Measurements from ENCODE around the gene MTSS2. TPM values are rescaled to one million over a fixed set of nuclear protein-coding genes. Genes with fewer than 3 reads are reported as not detected.

Gene MTSS2
- total and polyA plus RNA-seq, 2 donors from 2014 or later: 19.2 to 33.0 TPM

DNA sequence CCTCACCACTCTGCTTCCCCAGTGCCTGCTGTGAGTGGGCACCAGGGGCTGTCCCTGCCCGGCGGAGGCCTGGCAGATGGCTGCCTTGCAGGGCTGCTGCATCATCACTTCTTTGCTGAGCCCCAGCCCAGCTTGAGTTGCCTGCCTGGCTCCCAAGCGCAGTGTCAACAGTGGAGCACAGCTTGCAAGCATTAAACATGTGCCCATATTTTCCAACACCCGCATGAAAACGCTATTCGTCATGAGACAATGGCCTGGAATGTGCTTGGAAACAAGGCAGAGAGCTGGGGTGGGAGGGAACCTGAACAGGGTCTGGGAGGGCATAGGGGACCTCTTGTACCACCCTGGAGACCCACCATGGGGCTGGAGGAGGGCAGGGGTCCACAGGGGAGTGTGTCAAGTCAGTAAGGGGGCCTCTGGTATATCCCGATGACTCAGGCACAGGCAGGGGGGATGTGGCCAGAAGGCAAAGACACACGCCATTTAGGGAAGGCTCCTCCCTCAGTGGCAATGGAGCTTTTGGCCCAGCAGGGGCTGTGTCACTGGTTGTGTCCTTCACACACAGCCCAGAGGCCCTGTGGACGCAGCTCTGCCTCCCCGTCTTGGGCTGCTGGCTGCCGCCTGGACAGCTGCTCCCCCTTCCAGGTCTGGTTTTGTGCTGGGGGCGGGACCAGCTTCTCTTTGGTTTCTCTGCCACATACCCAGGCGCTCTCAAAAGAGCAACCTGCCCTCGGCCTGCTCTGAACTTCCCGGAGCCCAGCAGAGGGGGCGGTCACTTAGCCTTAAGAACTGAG is 17.4 kb upstream of the MTSS2 start:
- DNase-seq: peak in 3 of 5 donors; percentile 56 to 75 (median 67)
- Histone ChIP-seq H3K9me3 (ENCODE audit: control insufficient read depth in 2 of 3, insufficient read depth in 1 of 3, low read length in 3 of 3) (no peaks in the 10 kb centered on the region), H3K27ac (ENCODE audit: low read depth in 2 of 2, low read length in 2 of 2) (peak overlapping the region; percentile 35 to 59), H3K4me1 (ENCODE audit: control insufficient read depth in 2 of 3, insufficient read depth in 2 of 3, low read depth in 1 of 3, low read length in 3 of 3) (peaks cover 5 to 53% (median 36%) of the 10 kb centered on the region in 3 donors), H3K9ac (ENCODE audit: low read length in 3 of 3) (peak overlapping the region in 1 of 3 donors; percentile 40), H3K27me3 (ENCODE audit: control insufficient read depth, insufficient read depth, low read length) (no peaks in the 10 kb centered on the region), H3K4me3 (ENCODE audit: low read length in 3 of 3) (no peak overlapping the region), H3K36me3 (ENCODE audit: control insufficient read depth in 2 of 3, insufficient read depth in 3 of 3, low read length in 3 of 3) (no peaks in the 10 kb centered on the region)
- FAIRE-seq: no peak
- intact Hi-C loops (cut with DNase I): no loop called here
- TF ChIP-seq, protein P1, sequence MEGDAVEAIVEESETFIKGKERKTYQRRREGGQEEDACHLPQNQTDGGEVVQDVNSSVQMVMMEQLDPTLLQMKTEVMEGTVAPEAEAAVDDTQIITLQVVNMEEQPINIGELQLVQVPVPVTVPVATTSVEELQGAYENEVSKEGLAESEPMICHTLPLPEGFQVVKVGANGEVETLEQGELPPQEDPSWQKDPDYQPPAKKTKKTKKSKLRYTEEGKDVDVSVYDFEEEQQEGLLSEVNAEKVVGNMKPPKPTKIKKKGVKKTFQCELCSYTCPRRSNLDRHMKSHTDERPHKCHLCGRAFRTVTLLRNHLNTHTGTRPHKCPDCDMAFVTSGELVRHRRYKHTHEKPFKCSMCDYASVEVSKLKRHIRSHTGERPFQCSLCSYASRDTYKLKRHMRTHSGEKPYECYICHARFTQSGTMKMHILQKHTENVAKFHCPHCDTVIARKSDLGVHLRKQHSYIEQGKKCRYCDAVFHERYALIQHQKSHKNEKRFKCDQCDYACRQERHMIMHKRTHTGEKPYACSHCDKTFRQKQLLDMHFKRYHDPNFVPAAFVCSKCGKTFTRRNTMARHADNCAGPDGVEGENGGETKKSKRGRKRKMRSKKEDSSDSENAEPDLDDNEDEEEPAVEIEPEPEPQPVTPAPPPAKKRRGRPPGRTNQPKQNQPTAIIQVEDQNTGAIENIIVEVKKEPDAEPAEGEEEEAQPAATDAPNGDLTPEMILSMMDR (IDR thresholded peaks at IDR 0.05; ENCODE audit: borderline replicate concordance, extremely low read depth, insufficient read depth): no peak

GRCh38 chr16:70702624-70703023 is 16.8 kb upstream of the MTSS2 start:
- TF ChIP-seq, protein P1 (IDR thresholded peaks at IDR 0.05; ENCODE audit: borderline replicate concordance, extremely low read depth, insufficient read depth): no peak
- peaks cover 5 to 50% (median 39%) of the 10 kb centered on the region in 3 donors for H3K4me1 ChIP-seq (ENCODE audit: control insufficient read depth in 2 of 3, insufficient read depth in 2 of 3, low read depth in 1 of 3, low read length in 3 of 3)
- H3K27ac ChIP-seq (ENCODE audit: low read depth in 2 of 2, low read length in 2 of 2): peak overlapping the region; percentile 35 to 59
- no peaks in the 10 kb centered on the region for H3K36me3 ChIP-seq (ENCODE audit: control insufficient read depth in 2 of 3, insufficient read depth in 3 of 3, low read length in 3 of 3)
- H3K4me3 ChIP-seq (ENCODE audit: low read length in 3 of 3): no peak overlapping the region
- H3K9me3 ChIP-seq (ENCODE audit: control insufficient read depth in 2 of 3, insufficient read depth in 1 of 3, low read length in 3 of 3): no peaks in the 10 kb centered on the region
- H3K9ac ChIP-seq (ENCODE audit: low read length in 3 of 3): no peak overlapping the region
- DNase-seq (no peak), FAIRE-seq (no peak)
- H3K27me3 ChIP-seq (ENCODE audit: control insufficient read depth, insufficient read depth, low read length): no peaks in the 10 kb centered on the region
- intact Hi-C loops (cut with DNase I): no loop called here

DNA sequence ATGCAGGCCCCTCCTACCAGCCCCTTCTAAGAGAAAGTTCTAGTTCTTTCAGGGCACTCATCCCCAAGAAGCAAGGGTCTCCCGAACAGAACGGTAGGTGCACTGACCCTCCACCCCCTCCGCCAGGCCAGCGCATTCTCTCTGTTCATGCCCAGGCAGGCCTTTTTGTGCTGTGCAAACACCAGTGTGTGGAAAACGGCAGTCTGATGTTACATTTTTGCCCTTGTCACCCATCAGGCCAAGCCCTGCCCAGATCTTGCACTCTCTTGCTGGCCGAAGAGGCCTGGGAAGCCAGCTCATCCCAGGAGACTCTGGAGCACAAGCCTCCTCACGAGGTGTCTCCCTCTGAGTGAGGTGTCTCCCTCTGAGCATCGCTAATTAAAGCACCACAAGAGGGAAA is 16.1 kb upstream of the MTSS2 start:
- Histone ChIP-seq H3K27ac (ENCODE audit: low read depth in 2 of 2, low read length in 2 of 2) (no peak overlapping the region), H3K4me1 (ENCODE audit: control insufficient read depth in 2 of 3, insufficient read depth in 2 of 3, low read depth in 1 of 3, low read length in 3 of 3) (peaks cover 4 to 50% (median 32%) of the 10 kb centered on the region in 3 donors), H3K36me3 (ENCODE audit: control insufficient read depth in 2 of 3, insufficient read depth in 3 of 3, low read length in 3 of 3) (no peaks in the 10 kb centered on the region), H3K9me3 (ENCODE audit: control insufficient read depth in 2 of 3, insufficient read depth in 1 of 3, low read length in 3 of 3) (no peaks in the 10 kb centered on the region), H3K9ac (ENCODE audit: low read length in 3 of 3) (no peak overlapping the region), H3K27me3 (ENCODE audit: control insufficient read depth, insufficient read depth, low read length) (no peaks in the 10 kb centered on the region), H3K4me3 (ENCODE audit: low read length in 3 of 3) (no peak overlapping the region)
- intact Hi-C loops (cut with DNase I): no loop called here
- TF ChIP-seq, protein P1 (IDR thresholded peaks at IDR 0.05; ENCODE audit: borderline replicate concordance, extremely low read depth, insufficient read depth): no peak
- DNase-seq (no peak), FAIRE-seq (no peak)

Measured in kidney (tissue), 14 donors.